Measurements from ENCODE around the gene LAMTOR2.

Gene LAMTOR2

GRCh38 chr1:156091610-156092009 is 37.0 kb downstream of the LAMTOR2 start:
- Histone ChIP-seq H3K27me3 (ENCODE audit: control insufficient read depth, low read length) (no peaks in the 10 kb centered on the region), H3K4me2 (ENCODE audit: low read length) (no peak overlapping the region), H4K20me1 (ENCODE audit: control insufficient read depth, insufficient read depth, low read depth, low read length) (no peaks in the 10 kb centered on the region), H3K4me1 (ENCODE audit: control insufficient read depth, low read length) (peaks cover 21% of the 10 kb centered on the region), H3K9me2 (replicated peaks; ENCODE audit: control insufficient read depth, low read length) (no peaks in the 10 kb centered on the region), H3K36me3 (ENCODE audit: control insufficient read depth, low read length) (no peaks in the 10 kb centered on the region), H3K4me3 (ENCODE audit: low read length) (no peak overlapping the region), H3F3A (ENCODE audit: control insufficient read depth, insufficient read depth) (no peaks in the 10 kb centered on the region), H3K9me3 (ENCODE audit: control insufficient read depth, insufficient read depth, low read length) (no peaks in the 10 kb centered on the region), H3K27ac (ENCODE audit: low read depth, low read length) (no peak overlapping the region), H3K79me2 (ENCODE audit: control insufficient read depth, low read length) (no peaks in the 10 kb centered on the region)
- TF ChIP-seq CTCF (IDR thresholded peaks at IDR 0.05; ENCODE audit: low read depth, low read length, poor library complexity, severe bottlenecking) (no peak), EZH2phosphoT487 (IDR thresholded peaks at IDR 0.05; ENCODE audit: borderline replicate concordance, low read length) (no peak)

- no peak for TF ChIP-seq CTCF (IDR thresholded peaks at IDR 0.05; ENCODE audit: low read depth, low read length, poor library complexity, severe bottlenecking)
- no peak overlapping the region for H3K27ac ChIP-seq (ENCODE audit: low read depth, low read length)
- H3K9me2 ChIP-seq (replicated peaks; ENCODE audit: control insufficient read depth, low read length) = no peaks in the 10 kb centered on the region
- no peaks in the 10 kb centered on the region for H3F3A ChIP-seq (ENCODE audit: control insufficient read depth, insufficient read depth)
- H3K4me2 ChIP-seq (ENCODE audit: low read length) = peak overlapping the region; percentile 75; the same call in 1 of the 2 replicates
- no peaks in the 10 kb centered on the region for H4K20me1 ChIP-seq (ENCODE audit: control insufficient read depth, insufficient read depth, low read depth, low read length)
- H3K79me2 ChIP-seq (ENCODE audit: control insufficient read depth, low read length) = no peaks in the 10 kb centered on the region
- no peaks in the 10 kb centered on the region for H3K27me3 ChIP-seq (ENCODE audit: control insufficient read depth, low read length)
- no peaks in the 10 kb centered on the region for H3K9me3 ChIP-seq (ENCODE audit: control insufficient read depth, insufficient read depth, low read length)
- peaks cover 17% of the 10 kb centered on the region for H3K4me1 ChIP-seq (ENCODE audit: control insufficient read depth, low read length)
- H3K4me3 ChIP-seq (ENCODE audit: low read length) = no peak overlapping the region
- H3K36me3 ChIP-seq (ENCODE audit: control insufficient read depth, low read length) = no peaks in the 10 kb centered on the region
Observed at GRCh38 chr1:156095906-156096508, 41.4 kb downstream of the LAMTOR2 start.

DNA sequence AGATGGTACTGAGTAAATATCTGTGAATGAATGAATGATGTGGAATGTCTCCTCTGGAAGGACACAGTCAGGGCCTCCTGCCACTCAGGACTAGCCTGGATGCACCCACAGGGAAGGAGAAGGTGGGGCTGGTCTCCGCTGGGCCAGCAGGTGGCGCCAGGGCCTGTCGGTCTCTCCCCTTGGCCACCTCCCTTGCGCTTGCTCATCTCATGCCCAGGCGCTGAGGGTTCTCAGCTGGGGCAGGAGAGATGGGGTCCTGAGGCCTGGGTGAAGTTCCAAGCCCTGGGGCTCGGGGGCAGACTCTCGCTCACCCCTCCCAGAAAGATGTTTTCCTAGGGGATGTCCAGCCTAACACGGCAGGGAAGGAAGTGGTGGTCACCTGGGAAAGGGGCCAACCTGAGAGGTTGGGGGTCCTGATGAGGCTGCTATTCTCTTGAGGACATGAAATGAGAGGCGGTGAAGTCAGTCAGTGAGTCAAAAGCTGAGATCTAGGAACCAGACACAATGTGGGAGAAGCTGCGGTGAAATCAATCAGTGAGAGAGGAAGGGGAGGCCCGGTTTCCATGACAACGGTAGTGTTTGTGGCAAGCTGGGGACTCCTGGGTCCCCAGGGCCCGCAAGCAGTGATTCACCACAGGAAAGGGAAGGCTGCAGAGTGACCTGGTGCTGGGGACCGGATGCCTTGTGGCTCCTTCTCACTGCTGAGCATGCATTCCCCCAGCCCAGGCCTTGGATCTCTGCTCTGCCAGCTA is 42.2 kb downstream of the LAMTOR2 start:
- H3K27ac ChIP-seq (ENCODE audit: low read depth, low read length) = no peak overlapping the region
- H3F3A ChIP-seq (ENCODE audit: control insufficient read depth, insufficient read depth) = no peaks in the 10 kb centered on the region
- no peaks in the 10 kb centered on the region for H3K9me3 ChIP-seq (ENCODE audit: control insufficient read depth, insufficient read depth, low read length)
- peak overlapping the region; percentile 50 for H3K4me3 ChIP-seq (ENCODE audit: low read length)
- H3K27me3 ChIP-seq (ENCODE audit: control insufficient read depth, low read length) = no peaks in the 10 kb centered on the region
- TF ChIP-seq EZH2phosphoT487 (IDR thresholded peaks at IDR 0.05; ENCODE audit: borderline replicate concordance, low read length) = no peak
- peak; percentile 99 for TF ChIP-seq CTCF (IDR thresholded peaks at IDR 0.05; ENCODE audit: low read depth, low read length, poor library complexity, severe bottlenecking)
- H3K36me3 ChIP-seq (ENCODE audit: control insufficient read depth, low read length) = no peaks in the 10 kb centered on the region
- H4K20me1 ChIP-seq (ENCODE audit: control insufficient read depth, insufficient read depth, low read depth, low read length) = no peaks in the 10 kb centered on the region
- peak overlapping the region; percentile 75 for H3K4me2 ChIP-seq (ENCODE audit: low read length)
- no peaks in the 10 kb centered on the region for H3K9me2 ChIP-seq (replicated peaks; ENCODE audit: control insufficient read depth, low read length)
- H3K4me1 ChIP-seq (ENCODE audit: control insufficient read depth, low read length) = peaks cover 17% of the 10 kb centered on the region
- no peaks in the 10 kb centered on the region for H3K79me2 ChIP-seq (ENCODE audit: control insufficient read depth, low read length)

Measured in DOHH2 (cell line).